ENCODE data around the gene CHRNA9.
"Not testable (repeated sequence)": the region's sequence is repeated elsewhere in the genome, so short reads cannot be mapped to it uniquely, and the experiment has no call there.

CHRNA9 gene

GRCh38 chr4:40388239-40388638, 53.1 kb downstream of the CHRNA9 start:
- DNase-seq (ENCODE audit: low spot score), result no peak

- no peak for DNase-seq (ENCODE audit: low spot score)
Observed at GRCh38 chr4:40389986-40390385, 54.9 kb downstream of the CHRNA9 start.

GRCh38 chr4:40392241-40392640, 57.1 kb downstream of the CHRNA9 start:
- DNase-seq (ENCODE audit: low spot score), result not testable (repeated sequence)

GRCh38 chr4:40394236-40394635, 59.1 kb downstream of the CHRNA9 start:
- no peak for DNase-seq (ENCODE audit: low spot score)

GRCh38 chr4:40395166-40395900, 60.2 kb downstream of the CHRNA9 start:
- no peak for DNase-seq (ENCODE audit: low spot score)

- DNase-seq (ENCODE audit: low spot score), result no peak
Observed at GRCh38 chr4:40395908-40396793, 61.0 kb downstream of the CHRNA9 start.

GRCh38 chr4:40399578-40399977, 64.4 kb downstream of the CHRNA9 start:
- DNase-seq (ENCODE audit: low spot score), result no peak

GRCh38 chr4:40401096-40401495, 66.0 kb downstream of the CHRNA9 start:
- DNase-seq (ENCODE audit: low spot score), result no peak

GRCh38 chr4:40401631-40402030, 66.5 kb downstream of the CHRNA9 start:
- no peak for DNase-seq (ENCODE audit: low spot score)

- DNase-seq (ENCODE audit: low spot score), result no peak
Observed at GRCh38 chr4:40402556-40402955, 67.4 kb downstream of the CHRNA9 start.

- no peak for DNase-seq (ENCODE audit: low spot score)
Observed at GRCh38 chr4:40403081-40403480, 67.9 kb downstream of the CHRNA9 start.
